NK-92 (cell line): ENCODE measurements around the gene APOC4.
A peak's percentile ranks its signal among the peaks of the same experiment; 100 is the strongest.
"Not testable (repeated sequence)": the region's sequence is repeated elsewhere in the genome, so short reads cannot be mapped to it uniquely, and the experiment has no call there.

Source experiments
- DNase-seq: peaks from one replicate; lab custom pipeline; 2025; ENCODE audit not compliant: unreplicated experiment; lab: John Stamatoyannopoulos, UW

APOC4 gene

DNA sequence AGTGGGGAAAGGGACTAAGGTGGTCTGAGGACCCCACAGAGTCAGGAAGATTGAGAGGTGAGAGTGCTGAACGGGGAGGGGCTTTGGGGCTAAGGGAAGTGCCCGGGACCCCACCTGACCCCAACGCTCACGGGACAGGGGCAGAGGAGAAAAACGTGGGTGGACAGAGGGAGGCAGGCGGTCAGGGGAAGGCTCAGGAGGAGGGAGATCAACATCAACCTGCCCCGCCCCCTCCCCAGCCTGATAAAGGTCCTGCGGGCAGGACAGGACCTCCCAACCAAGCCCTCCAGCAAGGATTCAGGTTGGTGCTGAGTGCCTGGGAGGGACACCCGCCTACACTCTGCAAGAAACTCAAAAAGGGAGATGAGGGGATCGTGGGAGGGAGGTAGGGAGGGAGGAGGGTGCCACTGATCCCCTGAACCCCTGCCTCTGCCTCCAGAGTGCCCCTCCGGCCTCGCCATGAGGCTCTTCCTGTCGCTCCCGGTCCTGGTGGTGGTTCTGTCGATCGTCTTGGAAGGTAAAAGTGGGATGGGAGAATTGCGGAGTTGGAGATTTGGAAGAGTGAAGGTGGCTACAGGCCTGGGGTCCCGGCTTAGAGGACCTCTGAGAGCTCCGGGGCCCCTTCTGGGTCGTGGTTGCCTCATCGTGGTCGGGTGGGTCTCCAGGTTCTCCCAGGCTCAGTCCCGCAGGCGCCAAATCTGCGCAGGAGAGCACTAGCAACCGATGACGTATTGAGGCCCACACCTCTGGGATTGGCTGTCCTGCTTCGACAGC, 27.4 kb upstream of the APOC4 start, which contains the start of gene APOC1:
Gene APOC1, plus strand, starts transcription at position 176 of the 774 bp plus-strand sequence. Its CDS starts 284 bp downstream, at position 460.
- DNase-seq = not testable (repeated sequence)

DNA sequence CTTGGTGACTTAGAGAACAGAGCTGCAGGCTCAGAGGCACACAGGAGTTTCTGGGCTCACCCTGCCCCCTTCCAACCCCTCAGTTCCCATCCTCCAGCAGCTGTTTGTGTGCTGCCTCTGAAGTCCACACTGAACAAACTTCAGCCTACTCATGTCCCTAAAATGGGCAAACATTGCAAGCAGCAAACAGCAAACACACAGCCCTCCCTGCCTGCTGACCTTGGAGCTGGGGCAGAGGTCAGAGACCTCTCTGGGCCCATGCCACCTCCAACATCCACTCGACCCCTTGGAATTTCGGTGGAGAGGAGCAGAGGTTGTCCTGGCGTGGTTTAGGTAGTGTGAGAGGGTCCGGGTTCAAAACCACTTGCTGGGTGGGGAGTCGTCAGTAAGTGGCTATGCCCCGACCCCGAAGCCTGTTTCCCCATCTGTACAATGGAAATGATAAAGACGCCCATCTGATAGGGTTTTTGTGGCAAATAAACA, 17.8 kb upstream of the APOC4 start:
- DNase-seq = no peak

GRCh38 chr19:44925114-44925891, 16.7 kb upstream of the APOC4 start:
- DNase-seq = no peak

DNA sequence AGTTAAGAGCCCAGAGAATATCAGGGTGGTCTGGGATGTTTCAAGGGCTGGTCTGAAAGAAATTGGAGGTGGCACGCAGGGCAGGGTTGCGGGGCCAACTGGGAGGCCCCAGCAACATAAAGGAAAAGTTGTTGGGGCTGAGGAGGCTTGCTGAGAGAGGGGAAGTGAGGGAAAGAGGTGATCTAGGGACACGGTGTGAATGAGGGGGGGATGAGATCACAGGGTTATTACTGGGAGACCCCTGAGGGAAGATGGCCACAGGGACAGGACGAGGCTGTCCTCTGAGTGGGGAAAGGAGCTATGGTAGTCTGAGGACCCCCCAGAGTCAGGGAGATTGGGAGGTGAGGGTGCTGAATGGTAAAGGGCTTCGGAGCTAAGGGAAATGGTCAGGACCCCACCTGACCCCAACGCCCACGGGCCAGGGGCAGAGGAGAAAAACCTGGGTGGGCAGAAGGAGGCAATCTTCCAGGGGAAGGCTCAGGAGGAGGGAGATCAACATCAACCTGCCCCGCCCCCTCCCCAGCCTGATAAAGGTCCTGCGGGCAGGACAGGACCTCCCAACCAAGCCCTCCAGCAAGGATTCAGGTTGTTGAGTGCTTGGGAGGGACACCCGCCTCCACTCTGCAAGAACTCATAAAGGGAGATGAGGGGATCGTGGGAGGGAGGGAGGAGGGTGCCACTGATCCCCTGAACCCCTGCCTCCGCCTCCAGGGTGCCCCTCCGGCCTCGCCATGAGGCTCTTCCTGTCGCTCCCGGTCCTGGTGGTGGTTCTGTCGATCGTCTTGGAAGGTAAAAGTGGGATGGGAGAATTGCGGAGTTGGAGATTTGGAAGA, 15.6 kb upstream of the APOC4 start:
- DNase-seq = not testable (repeated sequence)

DNA sequence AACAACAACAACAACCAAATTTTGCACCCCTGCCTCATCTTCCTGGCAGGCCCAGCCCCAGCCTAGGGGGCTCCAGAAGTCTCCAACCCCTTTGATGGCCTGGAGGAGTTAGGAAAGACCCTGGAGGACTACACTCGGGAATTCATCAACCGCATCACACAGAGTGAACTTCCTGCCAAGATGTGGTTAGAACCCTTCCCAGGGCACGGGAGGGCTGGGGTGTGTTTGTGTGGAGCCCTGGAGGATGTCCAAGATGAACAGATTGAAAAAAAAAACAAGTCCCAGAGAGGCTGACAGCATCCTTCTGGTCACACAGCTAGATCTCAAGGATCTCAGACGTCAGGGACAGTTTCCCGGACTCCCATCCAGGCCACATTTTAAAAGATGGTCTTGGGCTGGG, 14.3 kb upstream of the APOC4 start:
- no peak for DNase-seq

DNA sequence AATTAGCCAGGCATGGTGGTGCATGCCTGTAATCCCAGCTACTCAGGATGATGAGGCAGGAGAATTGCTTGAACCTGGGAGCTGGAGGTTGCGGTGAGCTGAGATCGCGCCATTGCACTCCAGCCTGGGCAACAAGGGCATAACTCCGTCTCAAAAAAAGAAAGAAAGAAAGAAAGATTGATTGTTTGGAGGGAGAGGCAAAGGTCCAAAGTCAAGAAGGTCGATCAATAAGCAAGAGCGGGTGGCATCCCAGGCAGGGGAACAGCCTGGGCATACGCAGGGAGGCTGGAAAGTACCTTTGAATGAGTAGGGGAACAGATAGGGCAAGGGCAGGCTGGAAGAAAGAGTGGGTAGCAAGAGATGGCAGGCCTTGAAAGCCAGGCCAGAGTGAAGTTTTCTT, 11.9 kb upstream of the APOC4 start:
- no peak for DNase-seq

DNA sequence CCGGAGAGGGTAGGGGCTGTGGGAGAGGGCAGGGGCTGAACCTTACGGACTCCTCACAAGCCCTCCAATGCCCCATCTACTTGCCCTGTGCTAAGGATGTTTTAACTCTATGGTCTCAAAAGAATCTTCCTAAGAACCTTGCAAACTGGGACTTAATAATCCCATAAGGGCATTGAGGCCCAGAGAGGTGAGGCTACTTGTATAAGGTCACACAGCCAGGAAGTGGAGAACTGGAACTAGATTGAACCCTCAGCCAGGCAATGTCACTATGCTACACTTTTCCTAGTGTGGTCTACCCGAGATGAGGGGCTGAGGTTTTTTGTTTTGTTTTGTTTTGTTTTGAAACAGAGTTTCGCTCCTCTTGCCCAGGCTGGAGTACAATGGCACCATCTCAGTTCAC, 10.5 kb upstream of the APOC4 start:
- DNase-seq = no peak

- no peak for DNase-seq
Measured at GRCh38 chr19:44939668-44940067, 2.4 kb upstream of the APOC4 start.

- no peak for DNase-seq
Measured at GRCh38 chr19:44943801-44944249, 1.8 kb downstream of the APOC4 start.

GRCh38 chr19:44947041-44947581, 5.1 kb downstream of the APOC4 start:
- DNase-seq = no peak

DNA sequence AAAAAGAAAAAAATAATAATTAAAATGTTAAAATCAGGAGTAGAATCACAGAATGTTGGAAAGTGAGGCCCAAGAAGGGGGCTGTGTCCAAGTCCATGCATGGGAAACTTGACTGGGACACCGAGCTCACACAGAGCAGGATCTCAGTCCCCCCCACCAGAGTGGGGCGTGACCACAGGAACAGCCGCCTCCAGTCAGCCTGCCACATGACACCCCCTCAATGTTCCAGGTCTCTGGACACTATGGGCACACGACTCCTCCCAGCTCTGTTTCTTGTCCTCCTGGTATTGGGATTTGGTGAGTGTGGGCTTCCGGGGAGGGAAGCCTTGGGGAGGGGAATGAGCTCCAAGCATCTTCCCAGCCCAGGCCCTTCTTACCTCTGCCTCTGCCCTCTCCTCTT, 6.2 kb downstream of the APOC4 start:
- DNase-seq = no peak

DNA sequence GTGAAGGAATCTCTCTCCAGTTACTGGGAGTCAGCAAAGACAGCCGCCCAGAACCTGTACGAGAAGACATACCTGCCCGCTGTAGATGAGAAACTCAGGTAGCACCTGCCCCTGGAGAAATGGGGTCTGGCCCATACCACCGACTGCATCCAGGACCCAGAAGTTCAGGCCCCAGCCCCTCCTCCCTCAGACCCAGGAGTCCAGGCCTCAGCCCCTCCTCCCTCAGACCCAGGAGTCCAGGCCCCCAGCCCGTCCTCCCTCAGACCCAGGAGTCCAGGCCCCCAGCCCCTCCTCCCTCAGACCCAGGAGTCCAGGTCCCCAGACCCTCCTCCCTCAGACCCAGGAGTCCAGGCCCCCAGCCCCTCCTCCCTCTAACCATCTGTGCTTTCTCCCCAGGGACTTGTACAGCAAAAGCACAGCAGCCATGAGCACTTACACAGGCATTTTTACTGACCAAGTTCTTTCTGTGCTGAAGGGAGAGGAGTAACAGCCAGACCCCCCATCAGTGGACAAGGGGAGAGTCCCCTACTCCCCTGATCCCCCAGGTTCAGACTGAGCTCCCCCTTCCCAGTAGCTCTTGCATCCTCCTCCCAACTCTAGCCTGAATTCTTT, 6.8 kb downstream of the APOC4 start:
- DNase-seq = no peak

GRCh38 chr19:44949550-44949949, 7.5 kb downstream of the APOC4 start:
- DNase-seq = no peak

DNA sequence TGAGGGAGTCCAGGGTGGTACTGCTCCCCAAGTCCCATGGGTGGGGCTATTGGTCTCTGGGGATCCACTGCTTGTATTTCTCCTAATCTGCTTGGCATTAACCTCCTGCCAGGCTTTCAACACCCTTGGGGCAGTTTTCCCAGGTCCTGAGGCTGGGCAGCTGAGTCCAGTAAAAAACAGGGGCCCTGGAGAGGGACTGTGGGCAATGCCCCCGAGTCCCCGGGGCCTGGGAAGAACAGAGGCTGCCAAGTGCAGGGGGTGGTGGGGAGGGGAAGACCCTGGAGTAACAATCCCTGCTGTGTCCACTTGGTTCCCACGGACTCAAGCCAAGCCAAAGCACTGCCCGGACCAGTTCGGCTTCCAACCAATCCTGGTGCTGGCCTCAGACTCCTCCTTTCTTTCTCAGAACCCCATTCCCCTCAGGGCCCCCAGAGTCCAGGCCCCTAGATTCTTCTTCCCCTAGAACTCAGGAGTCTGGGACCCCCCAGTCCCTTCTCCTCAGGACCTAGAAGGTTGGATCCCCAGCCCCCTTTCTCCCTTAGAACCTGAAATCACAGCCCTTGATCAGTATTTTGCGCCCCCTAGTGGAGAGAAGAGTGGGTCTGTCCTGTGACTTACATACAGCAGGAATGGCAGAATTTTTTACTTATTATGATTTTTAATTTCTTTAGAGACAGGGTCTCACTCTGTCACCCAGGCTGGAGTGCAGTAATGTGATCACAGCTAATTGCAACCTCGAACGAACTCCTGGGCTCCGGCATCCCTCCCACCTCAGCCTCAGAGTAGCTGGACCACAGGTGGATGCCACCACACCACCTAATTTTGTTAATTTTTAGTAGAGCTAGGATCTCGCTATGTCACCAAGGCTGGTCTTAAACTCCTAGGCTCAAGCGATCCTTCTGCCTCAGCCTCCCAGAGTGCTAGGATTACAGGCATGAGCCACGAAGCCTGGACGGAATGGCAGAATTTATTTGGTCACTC, 9.4 kb downstream of the APOC4 start:
- no peak for DNase-seq

DNA sequence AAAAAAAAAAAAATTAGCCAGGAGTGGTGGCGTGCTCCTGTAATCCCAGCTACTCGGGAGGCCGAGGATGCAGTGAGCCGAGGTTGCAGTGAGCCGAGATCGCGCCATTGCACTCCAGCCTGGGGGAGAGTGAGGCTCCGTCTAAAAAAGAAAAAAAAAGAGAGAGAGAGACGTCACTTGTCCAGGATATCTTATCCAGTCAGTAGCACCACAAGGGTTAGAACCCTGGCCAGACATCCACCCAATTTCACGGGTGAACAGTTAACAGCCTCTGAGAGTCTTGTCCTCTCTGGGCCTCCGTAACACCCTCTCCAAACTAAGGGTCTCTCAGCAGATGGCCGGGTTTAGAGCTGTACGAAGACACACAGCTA, 12.2 kb downstream of the APOC4 start:
- no peak for DNase-seq

GRCh38 chr19:44954649-44955504, 12.8 kb downstream of the APOC4 start, which contains the start of gene CLPTM1:
TSS of gene CLPTM1 (plus strand) at chr19:44955380. CDS start at chr19:44955396, 16 bp downstream.
- DNase-seq = peak; percentile 82

DNA sequence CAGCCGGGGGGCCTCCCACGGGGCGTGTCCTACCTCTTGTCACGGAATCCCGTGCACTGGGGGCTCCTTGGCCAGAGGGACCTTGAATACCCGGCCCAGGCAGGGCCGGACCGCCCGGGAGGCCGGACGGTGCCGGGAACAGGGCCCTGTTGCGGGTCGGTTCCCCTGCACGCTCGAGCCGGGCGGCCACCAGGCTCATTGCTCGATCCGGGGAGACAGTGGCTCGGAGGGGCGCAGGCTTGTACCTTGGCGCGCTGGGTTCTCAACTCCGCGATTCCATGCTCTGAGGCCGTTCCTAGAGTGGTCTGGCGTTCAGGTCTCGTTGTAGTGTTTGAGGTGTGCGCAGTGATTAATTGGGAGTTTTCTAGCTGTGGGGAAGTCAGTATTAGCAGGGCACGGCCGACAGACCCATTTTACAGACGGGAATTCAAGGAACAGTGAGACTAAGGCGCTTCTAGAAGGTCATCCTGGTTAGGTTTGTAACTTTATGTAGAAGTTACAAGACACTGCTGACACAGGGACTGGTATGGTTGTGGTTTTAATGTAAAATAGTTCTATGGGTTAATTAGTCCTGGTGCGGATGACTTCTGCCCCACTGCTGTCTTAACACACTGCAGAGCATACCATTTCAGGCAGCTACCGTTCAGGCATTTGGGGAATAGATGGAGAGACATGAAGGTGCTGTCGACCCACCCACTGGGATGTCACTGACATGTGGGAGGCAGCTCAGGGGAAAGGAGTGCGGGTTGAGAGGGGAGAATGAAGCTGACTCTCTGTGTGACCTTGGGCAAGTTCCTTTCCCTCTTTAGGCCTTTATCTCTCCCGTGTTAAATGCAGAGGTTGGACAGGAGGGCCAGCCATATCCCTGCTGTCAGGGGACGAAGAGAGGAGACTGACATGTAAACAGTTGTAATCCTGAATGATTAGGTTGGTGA, 13.7 kb downstream of the APOC4 start:
- DNase-seq = no peak
